Mesothelial cell of epicardium (in vitro differentiated cells): ENCODE data around the gene EMP2. TPM values are rescaled to one million over a fixed set of nuclear protein-coding genes. Genes with fewer than 3 reads are reported as not detected.

Experiments
- DNase-seq, 2 experiments: peaks; one replicate each; pipeline ENCODE4 v3.0.0; 2021; ENCODE audit warnings: low spot score in 2 of 2; ENCODE audit not compliant: unreplicated experiment in 2 of 2
- H3K27ac Mint-ChIP-seq: 2 replicates; pipeline ENCODE4 v1.8.0; 2021; ENCODE audit warnings: mixed read lengths
- H3K27me3 Mint-ChIP-seq: 2 replicates; pipeline ENCODE4 v1.8.0; 2021; ENCODE audit warnings: low read depth, mixed read lengths
- H3K36me3 Mint-ChIP-seq: 2 replicates; pipeline ENCODE4 v1.8.0; 2021; ENCODE audit warnings: mixed read lengths
- H3K4me1 Mint-ChIP-seq: 2 replicates; pipeline ENCODE4 v1.8.0; 2021; ENCODE audit warnings: mixed read lengths
- H3K4me3 Mint-ChIP-seq: 2 replicates; pipeline ENCODE4 v1.8.0; 2021; ENCODE audit warnings: mild to moderate bottlenecking, moderate library complexity, mixed read lengths
- H3K9me3 Mint-ChIP-seq: 2 replicates; pipeline ENCODE4 v1.8.0; 2021; ENCODE audit warnings: mixed read lengths
- total RNA-seq: library from RNA; stranded (reverse); gene quantifications from 3 replicates; pipeline ENCODE4 v1.2.1, GENCODE V29; 2021
- TF ChIP-seq, protein P1 (sequence below): fragments of 200-600 bp; sonication (generic); IDR thresholded peaks from one replicate; pipeline ENCODE4 v1.5.0; 2021; ENCODE audit warnings: antibody characterized with exemption; ENCODE audit not compliant: unreplicated experiment

EMP2 gene
- total RNA-seq, 1 donor from 2014 or later = 53.8 TPM

DNA sequence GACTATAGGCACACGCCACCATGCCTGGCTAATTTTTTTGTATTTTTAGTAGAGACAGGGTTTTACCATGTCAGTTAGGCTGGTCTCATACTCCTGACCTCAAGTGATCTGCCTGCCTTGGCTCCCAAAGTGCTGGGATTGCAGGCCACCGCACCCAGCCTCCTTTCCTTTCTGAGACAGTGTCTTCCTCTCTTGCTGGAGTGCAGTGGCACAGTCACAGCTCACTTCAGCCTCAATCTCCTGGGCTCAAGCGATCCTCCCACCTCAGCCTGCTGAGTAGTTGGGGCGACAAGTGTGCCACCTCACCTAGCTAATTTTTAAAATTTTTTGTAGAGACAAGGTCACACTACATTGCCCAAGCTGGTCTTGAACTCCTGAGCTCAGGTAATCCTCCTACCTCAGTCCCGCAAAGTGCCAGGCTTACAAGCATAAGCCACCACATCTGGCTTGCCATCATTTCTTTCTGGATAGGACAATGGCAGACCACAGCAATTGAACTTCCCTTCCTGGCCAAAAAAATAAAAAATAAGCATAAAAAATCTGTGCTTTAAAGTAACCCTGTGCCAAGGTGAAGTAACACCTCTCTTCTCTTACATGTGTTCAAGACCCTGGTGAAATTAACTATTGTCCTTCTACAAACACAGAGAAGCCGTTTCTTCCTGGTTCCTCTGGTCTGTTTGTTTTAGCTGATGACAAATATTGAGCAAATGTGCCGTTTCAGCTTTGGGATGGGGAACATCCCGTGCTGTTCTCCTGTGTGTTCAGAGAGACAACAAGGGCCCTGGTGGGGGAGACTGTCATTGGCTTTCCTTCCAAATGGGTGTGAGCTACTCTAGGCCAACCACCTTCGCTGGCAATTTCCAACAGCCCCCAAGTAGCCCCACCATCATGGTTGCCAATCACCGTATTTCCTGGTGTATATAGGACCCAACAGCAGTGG is 60.2 kb downstream of the EMP2 start:
- Mint-ChIP-seq H3K27me3 (peaks cover 17% of the 10 kb centered on the region), H3K4me1 (peaks cover 3% of the 10 kb centered on the region), H3K36me3 (no peaks in the 10 kb centered on the region), H3K9me3 (no peaks in the 10 kb centered on the region), H3K4me3 (no peak overlapping the region), H3K27ac (no peak overlapping the region)
- DNase-seq = no peak
- TF ChIP-seq, protein P1, sequence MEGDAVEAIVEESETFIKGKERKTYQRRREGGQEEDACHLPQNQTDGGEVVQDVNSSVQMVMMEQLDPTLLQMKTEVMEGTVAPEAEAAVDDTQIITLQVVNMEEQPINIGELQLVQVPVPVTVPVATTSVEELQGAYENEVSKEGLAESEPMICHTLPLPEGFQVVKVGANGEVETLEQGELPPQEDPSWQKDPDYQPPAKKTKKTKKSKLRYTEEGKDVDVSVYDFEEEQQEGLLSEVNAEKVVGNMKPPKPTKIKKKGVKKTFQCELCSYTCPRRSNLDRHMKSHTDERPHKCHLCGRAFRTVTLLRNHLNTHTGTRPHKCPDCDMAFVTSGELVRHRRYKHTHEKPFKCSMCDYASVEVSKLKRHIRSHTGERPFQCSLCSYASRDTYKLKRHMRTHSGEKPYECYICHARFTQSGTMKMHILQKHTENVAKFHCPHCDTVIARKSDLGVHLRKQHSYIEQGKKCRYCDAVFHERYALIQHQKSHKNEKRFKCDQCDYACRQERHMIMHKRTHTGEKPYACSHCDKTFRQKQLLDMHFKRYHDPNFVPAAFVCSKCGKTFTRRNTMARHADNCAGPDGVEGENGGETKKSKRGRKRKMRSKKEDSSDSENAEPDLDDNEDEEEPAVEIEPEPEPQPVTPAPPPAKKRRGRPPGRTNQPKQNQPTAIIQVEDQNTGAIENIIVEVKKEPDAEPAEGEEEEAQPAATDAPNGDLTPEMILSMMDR = no peak

DNA sequence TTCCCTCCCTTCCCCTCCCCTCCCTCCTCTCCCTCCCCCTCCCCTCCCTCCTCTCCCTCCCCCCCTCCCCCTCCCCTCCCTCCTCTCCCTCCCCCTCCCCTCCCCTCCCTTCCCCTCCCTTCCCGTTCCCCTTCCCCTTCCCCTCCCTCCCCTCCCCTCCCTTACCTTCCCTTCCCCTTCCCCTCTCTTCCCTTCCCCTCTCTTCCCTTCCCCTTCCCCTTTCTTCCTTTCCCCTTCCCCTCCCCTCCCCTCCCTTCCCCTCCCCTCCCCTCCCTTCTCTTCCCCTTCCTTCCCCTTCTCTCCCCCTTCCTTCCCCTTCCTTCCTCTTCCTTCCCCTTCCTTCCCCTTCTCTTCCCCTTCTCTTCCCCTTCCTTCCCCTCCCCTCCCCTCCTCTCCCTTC is 61.1 kb downstream of the EMP2 start:
- Mint-ChIP-seq H3K27me3 (peaks cover 17% of the 10 kb centered on the region), H3K36me3 (no peaks in the 10 kb centered on the region), H3K4me3 (no peak overlapping the region), H3K9me3 (no peaks in the 10 kb centered on the region), H3K27ac (no peak overlapping the region), H3K4me1 (peaks cover 9% of the 10 kb centered on the region)
- TF ChIP-seq, protein P1 = no peak
- DNase-seq = no peak

DNA sequence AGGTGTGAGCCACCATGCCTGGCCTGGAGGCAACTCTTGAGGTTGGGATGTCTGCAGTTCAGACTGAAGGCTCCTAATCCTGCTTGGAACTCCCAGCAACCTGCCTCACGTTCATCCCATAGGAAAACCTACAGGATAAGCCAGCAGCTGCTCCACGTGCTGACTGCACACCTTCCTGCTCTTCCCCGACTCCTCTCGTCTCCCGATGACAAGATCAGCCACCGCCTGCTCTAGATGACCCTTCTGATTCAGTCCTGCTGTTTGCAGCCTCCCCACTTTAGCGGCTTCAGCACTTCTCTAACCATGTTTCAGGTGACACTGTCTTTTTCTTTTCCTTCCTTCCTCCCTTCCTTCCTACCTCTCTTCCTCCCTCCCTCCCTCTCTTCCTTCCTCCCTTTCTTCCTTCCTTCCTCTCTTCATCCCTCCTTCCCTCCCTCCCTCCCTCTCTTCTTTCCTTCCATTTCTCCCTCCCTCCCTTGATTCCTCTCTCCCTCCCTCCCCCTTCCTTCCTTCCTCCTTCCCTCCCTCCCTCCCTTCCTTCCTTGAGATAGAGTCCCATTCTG is 61.8 kb downstream of the EMP2 start:
- H3K4me3 Mint-ChIP-seq = no peak overlapping the region

DNA sequence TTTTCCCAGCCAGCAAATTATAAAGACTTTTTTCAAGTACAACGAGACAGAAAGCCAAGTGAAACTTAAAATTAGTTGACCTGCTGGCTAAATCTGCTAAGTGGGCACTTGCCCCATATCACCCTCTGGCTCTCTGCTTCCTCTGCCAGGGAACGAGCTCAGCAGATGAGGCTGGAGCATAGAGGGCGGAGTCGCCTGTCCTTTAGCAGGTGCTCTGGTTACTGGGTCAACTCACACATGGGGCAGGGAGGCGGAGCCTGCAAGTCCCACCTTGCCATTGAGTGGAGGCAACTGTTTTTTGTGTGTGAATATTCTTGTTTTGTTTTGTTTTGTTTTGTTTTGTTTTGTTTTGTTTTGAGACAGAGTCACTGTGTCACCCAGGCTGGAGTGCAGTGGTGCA is 62.5 kb downstream of the EMP2 start:
- DNase-seq = no peak
- peaks cover 12% of the 10 kb centered on the region for H3K27me3 Mint-ChIP-seq
- H3K4me1 Mint-ChIP-seq = peaks cover 21% of the 10 kb centered on the region
- H3K36me3 Mint-ChIP-seq = no peaks in the 10 kb centered on the region
- H3K27ac Mint-ChIP-seq = no peak overlapping the region
- no peaks in the 10 kb centered on the region for H3K9me3 Mint-ChIP-seq
- TF ChIP-seq, protein P1 = no peak
- H3K4me3 Mint-ChIP-seq = no peak overlapping the region

More for the DNA sequence above, 61.8 kb downstream of the EMP2 start:
- Mint-ChIP-seq H3K36me3 (no peaks in the 10 kb centered on the region), H3K27ac (no peak overlapping the region), H3K27me3 (peaks cover 14% of the 10 kb centered on the region), H3K4me1 (peaks cover 17% of the 10 kb centered on the region), H3K9me3 (no peaks in the 10 kb centered on the region)
- TF ChIP-seq, protein P1 = no peak
- DNase-seq = no peak

DNA sequence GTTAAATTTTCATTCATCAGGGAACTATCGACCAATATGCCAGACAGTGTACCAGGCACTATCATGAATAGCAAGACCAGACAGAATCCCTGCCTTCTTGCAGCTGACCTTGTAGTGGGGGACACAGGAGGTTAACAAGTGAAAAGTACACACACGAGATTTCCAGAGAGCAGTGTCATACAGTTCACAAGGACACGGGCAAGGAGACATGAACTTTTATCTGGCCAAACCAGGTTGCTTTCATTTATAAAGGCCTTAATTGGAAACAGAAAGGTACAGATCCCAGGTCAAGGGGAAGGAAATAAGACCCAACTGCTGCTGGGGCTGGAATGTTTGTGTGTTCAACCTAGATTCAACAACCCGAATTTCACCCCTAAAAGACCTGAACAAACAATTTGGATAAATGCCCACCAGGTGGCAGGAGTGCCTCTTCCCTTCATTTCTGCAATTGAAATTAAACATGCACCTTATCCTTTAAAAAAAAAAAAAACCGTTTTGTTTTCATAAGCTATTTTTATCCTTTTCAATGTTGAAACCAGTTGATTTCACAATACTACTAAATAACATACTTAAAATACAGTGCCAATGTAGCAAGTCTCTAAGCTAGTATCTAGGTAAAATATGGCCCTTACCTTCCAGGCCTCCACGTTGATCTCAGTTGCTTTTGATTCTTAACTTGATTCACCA is 65.9 kb downstream of the EMP2 start:
- Mint-ChIP-seq H3K9me3 (no peaks in the 10 kb centered on the region), H3K27me3 (no peaks in the 10 kb centered on the region), H3K4me3 (no peak overlapping the region)

More for the DNA sequence above, 65.9 kb downstream of the EMP2 start:
- H3K36me3 Mint-ChIP-seq = peaks cover 1% of the 10 kb centered on the region
- TF ChIP-seq, protein P1 = peak; percentile 81
- H3K27ac Mint-ChIP-seq = no peak overlapping the region
- H3K4me1 Mint-ChIP-seq = peaks cover 22% of the 10 kb centered on the region
- DNase-seq = peak in 1 of 2 experiments; percentile 48
